ENCODE measurements around the gene EFCAB13.
"Not testable (repeated sequence)": the region's sequence is repeated elsewhere in the genome, so short reads cannot be mapped to it uniquely, and the experiment has no call there.

EFCAB13 gene

GRCh38 chr17:47370899-47371298 is 47.1 kb downstream of the EFCAB13 start:
- not testable (repeated sequence) for H3K9me3 ChIP-seq (ENCODE audit: control insufficient read depth, low read length); H3K4me1 ChIP-seq (ENCODE audit: control insufficient read depth, insufficient read depth, low read length); H3K36me3 ChIP-seq (ENCODE audit: control insufficient read depth, insufficient read depth, low read length); H3K4me3 ChIP-seq (ENCODE audit: insufficient read depth, low read depth, low read length); H3K27me3 ChIP-seq (ENCODE audit: control insufficient read depth, insufficient read depth, low read length, poor library complexity, severe bottlenecking); H3K27ac ChIP-seq (ENCODE audit: insufficient read depth, low read depth, low read length, poor library complexity, severe bottlenecking)
- WGBS, 2 experiments, result 89 to 100% methylated on average over 3 of the region's 3 CpGs

GRCh38 chr17:47373002-47373401 is 49.2 kb downstream of the EFCAB13 start:
- no peak overlapping the region for H3K4me3 ChIP-seq (ENCODE audit: insufficient read depth, low read depth, low read length)
- H3K9me3 ChIP-seq (ENCODE audit: control insufficient read depth, low read length), result peaks cover 3% of the 10 kb centered on the region
- no peaks in the 10 kb centered on the region for H3K4me1 ChIP-seq (ENCODE audit: control insufficient read depth, insufficient read depth, low read length)
- no peak overlapping the region for H3K27ac ChIP-seq (ENCODE audit: insufficient read depth, low read depth, low read length, poor library complexity, severe bottlenecking)
- WGBS, 2 experiments, result 100% methylated on average over 1 of the region's 1 CpG; no CpG with 5 or more reads in 1 of the 2 experiments
- no peaks in the 10 kb centered on the region for H3K27me3 ChIP-seq (ENCODE audit: control insufficient read depth, insufficient read depth, low read length, poor library complexity, severe bottlenecking)
- no peaks in the 10 kb centered on the region for H3K36me3 ChIP-seq (ENCODE audit: control insufficient read depth, insufficient read depth, low read length)

- H3K4me1 ChIP-seq (ENCODE audit: control insufficient read depth, insufficient read depth, low read length), result no peaks in the 10 kb centered on the region
- H3K36me3 ChIP-seq (ENCODE audit: control insufficient read depth, insufficient read depth, low read length), result no peaks in the 10 kb centered on the region
- H3K27ac ChIP-seq (ENCODE audit: insufficient read depth, low read depth, low read length, poor library complexity, severe bottlenecking), result no peak overlapping the region
- no peaks in the 10 kb centered on the region for H3K27me3 ChIP-seq (ENCODE audit: control insufficient read depth, insufficient read depth, low read length, poor library complexity, severe bottlenecking)
- peaks cover 3% of the 10 kb centered on the region for H3K9me3 ChIP-seq (ENCODE audit: control insufficient read depth, low read length)
- 80% methylated on average over 1 of the region's 1 CpG; no CpG with 5 or more reads in 1 of the 2 experiments for WGBS, 2 experiments
- no peak overlapping the region for H3K4me3 ChIP-seq (ENCODE audit: insufficient read depth, low read depth, low read length)
Measured at GRCh38 chr17:47376247-47376646, 52.5 kb downstream of the EFCAB13 start.

GRCh38 chr17:47388825-47389224 is 65.1 kb downstream of the EFCAB13 start:
- H3K27me3 ChIP-seq (ENCODE audit: control insufficient read depth, insufficient read depth, low read length, poor library complexity, severe bottlenecking), result no peaks in the 10 kb centered on the region
- H3K4me3 ChIP-seq (ENCODE audit: insufficient read depth, low read depth, low read length), result no peak overlapping the region
- H3K4me1 ChIP-seq (ENCODE audit: control insufficient read depth, insufficient read depth, low read length), result no peaks in the 10 kb centered on the region
- no peak overlapping the region for H3K27ac ChIP-seq (ENCODE audit: insufficient read depth, low read depth, low read length, poor library complexity, severe bottlenecking)
- H3K9me3 ChIP-seq (ENCODE audit: control insufficient read depth, low read length), result no peaks in the 10 kb centered on the region
- H3K36me3 ChIP-seq (ENCODE audit: control insufficient read depth, insufficient read depth, low read length), result no peaks in the 10 kb centered on the region

- not testable (repeated sequence) for H3K9me3 ChIP-seq (ENCODE audit: control insufficient read depth, low read length); H3K4me1 ChIP-seq (ENCODE audit: control insufficient read depth, insufficient read depth, low read length); H3K36me3 ChIP-seq (ENCODE audit: control insufficient read depth, insufficient read depth, low read length); H3K27me3 ChIP-seq (ENCODE audit: control insufficient read depth, insufficient read depth, low read length, poor library complexity, severe bottlenecking); H3K27ac ChIP-seq (ENCODE audit: insufficient read depth, low read depth, low read length, poor library complexity, severe bottlenecking); H3K4me3 ChIP-seq (ENCODE audit: insufficient read depth, low read depth, low read length)
- WGBS, 2 experiments, result 97 to 98% methylated on average over 40 to 49 of the region's 49 CpGs
Measured at GRCh38 chr17:47397532-47398128, 73.9 kb downstream of the EFCAB13 start.

- no peaks in the 10 kb centered on the region for H3K9me3 ChIP-seq (ENCODE audit: control insufficient read depth, low read length)
- no peaks in the 10 kb centered on the region for H3K36me3 ChIP-seq (ENCODE audit: control insufficient read depth, insufficient read depth, low read length)
- no peaks in the 10 kb centered on the region for H3K4me1 ChIP-seq (ENCODE audit: control insufficient read depth, insufficient read depth, low read length)
- no peak overlapping the region for H3K27ac ChIP-seq (ENCODE audit: insufficient read depth, low read depth, low read length, poor library complexity, severe bottlenecking)
- no peak overlapping the region for H3K4me3 ChIP-seq (ENCODE audit: insufficient read depth, low read depth, low read length)
- WGBS, 2 experiments, result 55 to 79% methylated on average over 1 of the region's 1 CpG
- H3K27me3 ChIP-seq (ENCODE audit: control insufficient read depth, insufficient read depth, low read length, poor library complexity, severe bottlenecking), result no peaks in the 10 kb centered on the region
Measured at GRCh38 chr17:47400333-47400732, 76.6 kb downstream of the EFCAB13 start.

GRCh38 chr17:47401100-47401499 is 77.3 kb downstream of the EFCAB13 start:
- Histone ChIP-seq H3K27me3 (ENCODE audit: control insufficient read depth, insufficient read depth, low read length, poor library complexity, severe bottlenecking) (no peaks in the 10 kb centered on the region), H3K36me3 (ENCODE audit: control insufficient read depth, insufficient read depth, low read length) (no peaks in the 10 kb centered on the region), H3K9me3 (ENCODE audit: control insufficient read depth, low read length) (no peaks in the 10 kb centered on the region), H3K4me3 (ENCODE audit: insufficient read depth, low read depth, low read length) (no peak overlapping the region), H3K27ac (ENCODE audit: insufficient read depth, low read depth, low read length, poor library complexity, severe bottlenecking) (no peak overlapping the region), H3K4me1 (ENCODE audit: control insufficient read depth, insufficient read depth, low read length) (no peaks in the 10 kb centered on the region)
- 99 to 100% methylated on average over 2 of the region's 2 CpGs for WGBS, 2 experiments

GRCh38 chr17:47404006-47404405 is 80.3 kb downstream of the EFCAB13 start:
- WGBS, 2 experiments, result 92 to 95% methylated on average over 3 of the region's 3 CpGs
- Histone ChIP-seq H3K9me3 (ENCODE audit: control insufficient read depth, low read length) (no peaks in the 10 kb centered on the region), H3K4me1 (ENCODE audit: control insufficient read depth, insufficient read depth, low read length) (no peaks in the 10 kb centered on the region), H3K36me3 (ENCODE audit: control insufficient read depth, insufficient read depth, low read length) (no peaks in the 10 kb centered on the region), H3K27ac (ENCODE audit: insufficient read depth, low read depth, low read length, poor library complexity, severe bottlenecking) (no peak overlapping the region), H3K27me3 (ENCODE audit: control insufficient read depth, insufficient read depth, low read length, poor library complexity, severe bottlenecking) (no peaks in the 10 kb centered on the region), H3K4me3 (ENCODE audit: insufficient read depth, low read depth, low read length) (no peak overlapping the region)

GRCh38 chr17:47404875-47405274 is 81.1 kb downstream of the EFCAB13 start:
- Histone ChIP-seq H3K27me3 (ENCODE audit: control insufficient read depth, insufficient read depth, low read length, poor library complexity, severe bottlenecking) (no peaks in the 10 kb centered on the region), H3K36me3 (ENCODE audit: control insufficient read depth, insufficient read depth, low read length) (no peaks in the 10 kb centered on the region), H3K27ac (ENCODE audit: insufficient read depth, low read depth, low read length, poor library complexity, severe bottlenecking) (no peak overlapping the region), H3K4me1 (ENCODE audit: control insufficient read depth, insufficient read depth, low read length) (no peaks in the 10 kb centered on the region), H3K4me3 (ENCODE audit: insufficient read depth, low read depth, low read length) (no peak overlapping the region), H3K9me3 (ENCODE audit: control insufficient read depth, low read length) (no peaks in the 10 kb centered on the region)

GRCh38 chr17:47413872-47414271 is 90.1 kb downstream of the EFCAB13 start:
- no peak overlapping the region for H3K4me3 ChIP-seq (ENCODE audit: insufficient read depth, low read depth, low read length)
- no peaks in the 10 kb centered on the region for H3K4me1 ChIP-seq (ENCODE audit: control insufficient read depth, insufficient read depth, low read length)
- WGBS, 2 experiments, result 97 to 100% methylated on average over 1 to 3 of the region's 3 CpGs
- H3K36me3 ChIP-seq (ENCODE audit: control insufficient read depth, insufficient read depth, low read length), result no peaks in the 10 kb centered on the region
- no peak overlapping the region for H3K27ac ChIP-seq (ENCODE audit: insufficient read depth, low read depth, low read length, poor library complexity, severe bottlenecking)
- H3K9me3 ChIP-seq (ENCODE audit: control insufficient read depth, low read length), result no peaks in the 10 kb centered on the region
- no peaks in the 10 kb centered on the region for H3K27me3 ChIP-seq (ENCODE audit: control insufficient read depth, insufficient read depth, low read length, poor library complexity, severe bottlenecking)

- WGBS, 2 experiments, result 100% methylated on average over 1 of the region's 1 CpG
- Histone ChIP-seq H3K4me1 (ENCODE audit: control insufficient read depth, insufficient read depth, low read length) (no peaks in the 10 kb centered on the region), H3K27ac (ENCODE audit: insufficient read depth, low read depth, low read length, poor library complexity, severe bottlenecking) (no peak overlapping the region)
Measured at GRCh38 chr17:47414612-47415011, 90.9 kb downstream of the EFCAB13 start.

More at GRCh38 chr17:47414612-47415011, 90.9 kb downstream of the EFCAB13 start:
- Histone ChIP-seq H3K36me3 (ENCODE audit: control insufficient read depth, insufficient read depth, low read length) (no peaks in the 10 kb centered on the region), H3K9me3 (ENCODE audit: control insufficient read depth, low read length) (no peaks in the 10 kb centered on the region), H3K4me3 (ENCODE audit: insufficient read depth, low read depth, low read length) (no peak overlapping the region), H3K27me3 (ENCODE audit: control insufficient read depth, insufficient read depth, low read length, poor library complexity, severe bottlenecking) (no peaks in the 10 kb centered on the region)
